ENCODE results near the gene MACROD2.

Gene MACROD2

DNA sequence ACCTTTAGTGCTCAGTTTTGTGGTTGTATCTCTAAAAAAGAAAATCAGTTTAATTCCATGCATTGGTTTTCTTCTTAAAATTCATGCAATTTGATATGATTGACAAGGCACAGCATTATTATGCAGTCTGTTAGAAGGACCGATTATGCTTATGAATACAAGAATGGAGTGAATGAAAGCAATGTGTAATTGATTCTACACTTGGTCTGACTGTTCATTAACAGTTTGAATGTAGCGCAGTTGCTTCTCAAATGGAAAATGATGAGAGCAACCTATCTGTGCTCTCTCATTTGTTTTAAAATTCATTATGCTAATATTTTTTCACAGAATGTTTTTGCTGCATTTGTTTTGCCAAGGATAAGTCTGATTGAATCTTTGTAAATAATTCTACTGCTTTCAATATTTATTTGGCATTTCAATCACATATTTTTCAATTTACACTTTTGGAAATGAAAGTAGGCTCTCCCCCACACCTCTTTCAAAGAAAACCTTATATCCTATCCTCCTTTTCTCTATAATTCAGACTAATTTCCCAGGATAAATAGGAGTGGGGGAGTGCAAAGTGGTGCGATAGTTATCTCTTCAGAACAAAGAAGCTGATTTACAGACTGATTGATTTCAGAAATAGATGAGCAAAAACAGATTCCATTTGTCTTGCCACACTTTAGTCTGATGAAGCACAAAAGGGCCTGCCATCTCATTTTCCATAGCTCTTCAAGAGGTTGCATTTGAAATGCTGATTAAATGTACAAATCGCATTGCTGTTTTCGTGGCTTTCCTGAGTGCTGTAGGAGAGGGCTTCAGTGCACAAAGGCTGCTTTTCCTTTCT is 1227.4 kb downstream of the MACROD2 start:
- no peak for DNase-seq (ENCODE audit: low spot score)

DNA sequence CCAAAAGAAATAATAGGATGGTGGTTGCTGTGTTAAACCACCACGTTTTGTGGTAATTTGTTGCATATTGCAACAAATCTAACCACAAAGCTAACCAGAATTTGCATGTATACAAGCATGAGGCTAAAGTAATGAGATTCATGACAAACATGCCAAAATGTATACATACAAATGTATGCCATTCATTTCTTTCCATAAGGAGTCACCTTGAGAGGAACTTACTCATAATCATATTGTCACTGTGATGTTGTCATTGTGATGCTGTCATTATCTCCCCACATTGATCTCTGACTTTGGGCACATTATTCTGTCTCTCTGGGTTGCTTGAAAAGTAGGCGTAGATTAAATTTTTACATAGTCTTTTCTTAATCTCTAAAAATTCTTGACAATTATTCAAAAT is 1228.9 kb downstream of the MACROD2 start:
- no peak for DNase-seq (ENCODE audit: low spot score)

DNA sequence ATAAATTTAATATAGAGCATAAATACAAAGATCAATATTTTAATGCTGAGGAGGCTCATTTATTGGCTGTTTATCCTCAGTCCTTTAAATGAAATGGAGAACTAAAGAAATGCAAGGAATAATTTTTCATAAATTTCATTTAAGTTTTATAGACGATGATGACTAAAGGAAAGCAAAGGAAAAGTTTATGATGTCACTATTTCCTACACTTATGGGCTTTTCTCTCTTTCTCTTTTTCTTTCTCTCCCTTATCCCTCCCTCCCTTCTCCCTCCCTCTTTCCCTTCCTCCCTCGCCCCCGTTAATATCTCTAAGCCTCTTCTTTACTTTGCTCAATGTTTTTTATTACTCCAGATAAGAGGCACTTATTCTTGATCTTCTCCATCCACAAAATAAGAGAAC is 1231.8 kb downstream of the MACROD2 start:
- DNase-seq (ENCODE audit: low spot score): no peak

DNA sequence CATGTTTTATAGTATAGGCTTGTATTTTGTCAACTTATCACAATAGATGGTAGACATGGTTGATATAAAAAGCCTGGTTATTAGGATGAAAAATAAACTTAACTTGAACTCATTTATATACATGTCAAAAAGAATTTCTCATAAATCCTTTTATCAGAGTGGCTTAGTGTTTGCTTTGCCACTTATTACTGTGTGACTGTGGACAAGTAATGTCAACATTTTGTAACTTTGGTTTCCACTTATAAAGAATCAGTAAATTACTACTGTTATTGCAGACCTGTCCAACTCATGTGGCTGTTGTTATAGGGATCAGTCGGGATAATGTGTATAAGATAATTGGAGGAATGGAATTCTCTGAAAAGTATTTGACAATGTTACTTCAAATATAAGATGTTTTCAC is 1236.9 kb downstream of the MACROD2 start:
- no peak for DNase-seq (ENCODE audit: low spot score)

DNA sequence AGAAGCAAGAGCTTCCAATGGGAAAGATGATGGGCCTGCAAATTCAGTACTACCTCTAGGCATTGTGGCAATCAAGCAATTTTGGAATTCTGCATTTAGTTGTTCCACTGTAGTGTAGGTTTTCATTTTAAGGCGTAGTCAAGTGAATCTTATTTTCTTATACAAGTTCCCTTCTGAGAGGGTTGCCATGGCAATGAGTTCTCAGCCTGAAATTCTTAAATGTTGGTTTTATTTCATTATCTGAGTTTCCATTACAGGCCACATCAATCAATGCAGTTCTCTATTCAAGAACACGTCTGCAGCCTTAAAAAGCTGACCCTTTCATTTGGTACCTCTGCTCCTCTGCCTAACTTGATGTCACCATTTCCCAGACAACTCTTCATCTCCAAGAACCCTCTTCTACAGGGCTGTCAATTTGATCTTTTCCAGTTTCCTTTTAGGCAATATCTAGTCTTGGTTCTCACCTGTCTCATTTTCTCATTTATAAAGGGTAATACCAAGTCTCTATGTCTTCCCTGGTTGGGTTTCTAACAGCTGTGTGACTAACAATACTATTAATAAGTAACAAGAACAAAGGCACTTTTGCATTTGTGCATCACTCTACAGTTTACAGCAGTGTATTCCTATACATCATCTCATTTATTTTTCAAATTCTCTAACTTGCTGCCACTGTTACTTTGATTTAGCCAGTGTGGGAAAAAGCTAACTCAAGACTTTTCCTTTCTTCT is 1240.3 kb downstream of the MACROD2 start:
- no peak for DNase-seq (ENCODE audit: low spot score)

DNA sequence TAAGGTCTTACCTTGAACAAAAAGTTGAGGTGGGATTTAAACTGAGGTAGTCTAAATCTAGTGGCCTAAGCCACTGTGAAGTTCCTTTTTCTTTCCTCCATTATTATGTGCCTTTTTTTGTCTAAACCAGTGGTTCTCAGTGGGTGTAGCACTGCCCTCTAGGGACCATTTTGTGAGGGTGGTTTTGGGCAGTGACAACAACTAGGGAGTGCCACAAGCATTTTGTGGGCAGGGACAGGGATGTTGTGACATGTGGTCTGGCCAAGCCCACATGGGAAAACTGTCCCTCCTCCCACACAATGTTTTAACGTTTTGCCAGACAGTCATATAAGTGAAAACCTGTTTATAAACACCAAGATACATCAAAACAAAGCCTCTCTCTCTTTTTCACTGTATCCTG is 1241.5 kb downstream of the MACROD2 start:
- DNase-seq (ENCODE audit: low spot score): no peak

DNA sequence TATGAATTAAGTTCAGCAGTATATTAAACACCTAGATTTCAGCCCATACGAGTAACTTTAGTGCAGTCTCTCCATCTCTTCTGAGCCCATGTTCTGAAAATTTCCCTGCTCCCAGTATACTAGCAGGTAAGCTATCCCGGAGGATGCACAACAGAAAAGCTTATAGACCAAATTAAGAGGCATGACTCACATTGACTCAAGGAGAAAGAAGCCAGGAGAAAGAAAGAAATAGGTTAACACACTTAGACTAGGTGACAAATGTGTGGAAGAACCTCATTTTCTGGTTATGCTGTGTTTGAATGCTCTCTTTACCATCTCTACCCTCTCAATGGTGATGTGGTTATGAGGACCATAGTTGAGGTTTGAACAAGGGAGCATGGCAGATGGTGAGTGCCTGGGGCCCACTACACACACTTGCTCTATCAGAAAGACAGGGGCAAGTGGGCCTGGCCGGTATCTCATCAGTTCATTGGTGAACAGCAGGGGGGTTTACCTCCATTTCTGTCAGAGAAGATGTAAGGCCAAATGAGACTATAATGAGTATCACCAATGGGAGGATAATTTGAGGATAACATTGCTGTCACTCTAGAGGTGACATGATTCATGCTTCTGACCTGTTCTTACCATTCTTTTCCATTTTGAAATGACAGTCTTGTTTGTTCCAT is 1244.4 kb downstream of the MACROD2 start:
- no peak for DNase-seq (ENCODE audit: low spot score)

DNA sequence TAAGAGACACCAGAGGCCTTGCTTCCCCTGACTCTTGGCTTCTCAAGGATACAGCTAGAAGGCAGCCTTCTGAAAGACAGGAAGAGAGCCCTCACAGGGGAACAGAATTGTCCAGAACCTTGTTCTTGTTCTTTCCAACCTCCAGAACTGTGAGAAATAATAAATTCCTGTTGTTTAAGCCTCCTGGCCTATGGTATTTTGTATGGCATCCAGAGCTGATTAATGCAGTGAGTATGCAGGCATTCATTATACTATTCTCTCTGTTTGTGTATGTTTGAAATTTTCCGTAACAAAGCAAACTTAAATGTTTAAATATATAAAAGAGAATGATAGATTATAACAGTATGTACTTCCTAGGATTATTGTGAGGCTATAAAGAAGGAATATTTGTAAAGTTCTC is 1245.5 kb downstream of the MACROD2 start:
- DNase-seq (ENCODE audit: low spot score): no peak

DNA sequence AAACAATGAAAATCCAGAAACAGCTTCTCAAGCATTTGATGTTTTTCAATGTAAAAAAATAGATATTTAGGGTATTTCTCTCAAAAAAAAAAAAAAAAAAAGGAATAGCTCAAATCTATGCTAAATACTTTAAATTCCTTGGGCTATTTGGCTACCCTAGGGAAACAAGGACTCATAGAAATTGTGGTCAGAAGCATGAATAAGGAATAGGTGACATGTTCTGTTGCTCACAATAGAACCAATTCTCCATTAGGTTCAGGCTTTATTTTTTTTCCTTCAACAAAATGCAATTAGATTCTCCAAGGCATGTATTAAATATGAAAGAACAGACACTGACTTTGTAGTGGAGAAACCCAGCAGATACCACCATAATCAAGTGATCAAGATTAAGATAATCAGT is 1246.4 kb downstream of the MACROD2 start:
- no peak for DNase-seq (ENCODE audit: low spot score)

DNA sequence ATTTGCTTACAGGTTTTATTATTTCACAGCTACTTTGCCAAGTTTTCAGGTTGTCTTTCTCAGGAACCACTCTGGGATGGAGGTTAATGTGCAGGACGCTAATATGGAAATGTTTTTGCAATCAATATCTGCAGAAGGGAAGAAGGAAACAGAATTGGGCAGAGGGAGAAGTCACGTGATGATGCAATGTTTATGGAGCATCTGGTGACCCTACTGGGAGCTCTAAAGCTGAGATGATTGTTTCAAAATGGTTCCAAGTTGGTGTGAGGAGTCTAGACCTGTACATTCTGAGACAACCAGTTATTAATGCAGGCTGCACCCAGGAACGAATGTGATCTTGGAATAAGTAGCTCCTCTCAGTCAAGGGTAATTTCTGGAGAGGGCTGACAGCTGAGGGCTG is 1247.5 kb downstream of the MACROD2 start:
- DNase-seq (ENCODE audit: low spot score): no peak

DNA sequence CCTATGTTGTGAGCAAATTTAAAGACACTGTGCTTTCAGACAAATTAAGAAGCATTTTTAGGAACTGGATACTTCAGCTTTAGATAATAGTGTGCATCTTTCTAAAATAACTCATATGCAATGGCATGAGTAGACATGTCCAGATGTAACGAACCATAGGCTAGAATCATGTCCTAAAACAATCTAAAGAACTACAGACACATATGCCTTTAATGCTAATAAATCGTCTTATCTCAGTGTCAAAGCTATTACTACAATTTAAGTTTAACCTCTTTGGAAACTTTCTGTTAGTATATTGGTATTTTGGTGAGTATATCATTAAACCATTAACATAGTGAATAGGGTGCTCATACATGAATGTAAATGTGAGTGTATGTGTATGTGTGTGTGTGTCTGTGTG is 1250.6 kb downstream of the MACROD2 start:
- no peak for DNase-seq (ENCODE audit: low spot score)

DNA sequence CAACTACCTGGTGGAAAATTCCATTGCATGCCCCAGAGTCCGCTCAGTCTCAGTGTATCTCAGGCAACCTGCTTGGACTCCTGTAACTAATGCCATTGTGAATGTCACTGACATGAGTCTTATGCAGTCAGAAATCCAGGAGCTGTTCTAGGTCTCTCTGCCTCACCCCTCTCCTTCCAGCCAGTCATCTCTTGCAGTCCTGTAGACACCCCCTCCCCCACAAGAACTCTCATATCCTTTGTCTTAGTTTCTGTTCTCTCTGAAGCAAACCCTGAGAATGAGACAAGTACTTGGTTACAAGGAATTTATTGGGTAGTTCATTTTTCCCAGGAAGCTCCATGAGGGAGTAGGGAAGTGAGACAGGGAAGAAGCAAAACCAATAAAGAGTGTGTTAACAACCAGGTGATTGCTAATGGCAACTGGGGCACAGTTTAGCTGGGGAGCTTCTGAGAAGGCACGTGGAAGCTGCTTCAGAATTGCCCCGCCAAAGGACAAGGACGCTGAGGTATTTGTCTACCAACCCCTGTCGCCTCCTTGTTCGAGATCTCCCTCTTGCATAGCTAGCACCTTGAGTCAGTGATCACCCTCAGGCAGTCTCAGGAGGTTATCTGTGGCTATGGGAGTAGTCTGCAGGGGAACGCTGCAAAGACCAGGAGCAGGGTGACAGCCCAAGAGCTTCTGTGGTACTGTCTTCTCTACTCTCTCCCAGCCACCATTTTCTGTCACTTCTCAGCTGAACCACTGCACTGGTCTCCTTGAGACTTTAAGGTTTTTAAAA is 1253.5 kb downstream of the MACROD2 start:
- DNase-seq (ENCODE audit: low spot score): no peak

DNA sequence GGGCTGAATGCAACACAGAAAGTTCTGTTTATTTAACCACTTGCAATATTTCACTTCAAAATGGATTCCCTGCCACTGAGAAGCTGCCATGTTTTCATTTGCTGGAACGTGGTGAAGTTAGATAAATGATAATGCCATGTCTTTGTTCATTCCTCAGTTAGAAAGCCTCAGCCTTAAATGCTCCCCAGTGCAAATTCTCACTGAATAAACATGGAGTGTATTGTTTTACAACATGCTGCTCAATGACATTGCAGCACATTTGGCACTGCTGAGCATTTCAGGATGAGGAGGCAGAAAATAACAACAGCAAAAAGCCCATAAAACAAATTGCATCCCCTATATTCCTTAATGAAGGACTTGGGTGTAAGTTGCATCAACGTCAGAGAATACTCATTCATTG is 1255.9 kb downstream of the MACROD2 start:
- no peak for DNase-seq (ENCODE audit: low spot score)

DNA sequence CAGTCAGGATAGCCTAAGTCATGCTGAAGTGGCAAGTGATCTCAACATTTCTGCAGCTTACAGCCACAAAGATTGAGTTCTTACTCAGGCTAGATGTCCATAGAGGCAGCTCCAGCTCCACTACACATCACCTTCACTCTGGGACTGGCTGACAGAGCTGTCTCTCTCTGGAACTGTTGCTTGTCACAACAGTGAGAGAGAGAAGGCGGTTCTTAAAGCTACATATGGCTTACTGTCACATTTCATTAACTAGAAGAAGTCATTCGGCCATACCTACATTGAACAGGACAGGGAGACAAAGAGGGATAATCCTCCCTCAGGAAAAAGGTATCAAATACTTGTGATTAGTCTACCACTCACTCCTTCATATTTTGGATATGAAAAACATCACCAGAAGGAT is 1257.0 kb downstream of the MACROD2 start:
- DNase-seq (ENCODE audit: low spot score): no peak

DNA sequence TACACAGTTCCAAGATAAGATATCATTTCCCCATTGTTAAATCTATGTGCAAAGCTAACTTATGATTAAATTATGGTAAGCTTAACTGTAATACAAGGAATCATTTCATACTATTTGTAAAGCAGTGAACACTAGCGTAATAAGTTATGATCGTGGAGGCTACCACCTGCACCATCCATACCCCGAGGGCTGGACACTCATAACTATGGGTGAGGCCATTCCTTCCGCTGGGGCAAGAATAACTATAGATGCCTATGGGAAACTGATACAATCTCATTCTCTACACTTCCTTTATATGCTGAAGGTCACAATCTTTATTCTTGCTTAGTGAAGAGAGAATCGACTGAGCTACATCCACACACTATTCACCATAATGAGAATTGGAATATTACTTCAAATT is 1258.1 kb downstream of the MACROD2 start:
- DNase-seq (ENCODE audit: low spot score): no peak

DNA sequence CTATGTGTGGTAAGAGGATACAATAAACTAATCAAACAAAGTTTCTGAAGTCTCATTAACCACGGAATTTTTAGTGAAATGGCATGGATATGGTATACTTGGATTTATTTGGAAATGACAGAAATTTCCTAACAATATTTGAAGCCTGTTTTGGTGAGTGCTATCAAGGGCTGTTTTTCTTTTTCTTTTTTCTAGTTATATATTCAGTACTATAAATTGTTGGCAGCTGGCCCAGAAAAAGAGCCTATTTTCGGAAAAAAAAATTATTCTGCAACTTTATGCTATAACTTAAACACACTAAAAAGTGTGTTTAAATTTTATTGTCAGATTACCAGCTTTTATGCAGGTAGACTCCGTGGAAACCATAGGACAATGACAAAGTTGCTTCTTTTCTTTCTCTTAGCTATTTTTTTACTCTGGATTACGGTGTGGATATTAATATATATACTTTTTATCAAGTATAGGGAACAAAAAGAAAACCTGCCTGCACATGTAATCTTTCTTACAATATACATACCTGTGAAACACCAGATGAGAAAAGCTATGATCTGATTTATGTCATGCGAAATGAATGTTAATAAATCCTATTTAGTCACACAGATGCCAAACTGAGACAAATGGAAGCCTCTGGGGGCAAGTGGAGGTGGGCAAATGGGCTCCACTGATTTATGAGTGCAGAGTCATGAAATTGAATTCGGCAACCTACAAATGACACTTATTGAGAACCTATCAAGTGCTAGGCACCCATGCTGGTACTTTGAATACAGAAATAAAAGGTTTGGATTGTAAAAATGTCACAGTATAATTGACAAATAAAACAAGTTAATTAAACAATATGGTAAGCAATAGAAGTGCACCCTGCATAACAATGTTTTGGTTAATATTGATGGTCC is 1261.6 kb downstream of the MACROD2 start:
- DNase-seq (ENCODE audit: low spot score): no peak

DNA sequence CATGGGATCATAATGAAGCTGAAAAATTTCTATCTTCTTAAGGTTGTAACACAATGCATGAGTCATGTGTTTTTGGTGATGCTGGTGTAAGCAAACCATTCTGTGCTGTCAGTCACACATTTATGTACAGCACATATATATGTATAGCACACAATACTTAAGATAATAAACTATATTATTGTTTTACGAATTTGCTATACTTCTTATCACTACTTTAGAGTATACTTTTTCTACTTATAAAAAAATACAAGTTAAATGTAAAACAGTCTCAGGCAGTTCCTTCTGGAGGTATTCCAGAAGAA is 1262.2 kb downstream of the MACROD2 start:
- DNase-seq (ENCODE audit: low spot score): no peak

DNA sequence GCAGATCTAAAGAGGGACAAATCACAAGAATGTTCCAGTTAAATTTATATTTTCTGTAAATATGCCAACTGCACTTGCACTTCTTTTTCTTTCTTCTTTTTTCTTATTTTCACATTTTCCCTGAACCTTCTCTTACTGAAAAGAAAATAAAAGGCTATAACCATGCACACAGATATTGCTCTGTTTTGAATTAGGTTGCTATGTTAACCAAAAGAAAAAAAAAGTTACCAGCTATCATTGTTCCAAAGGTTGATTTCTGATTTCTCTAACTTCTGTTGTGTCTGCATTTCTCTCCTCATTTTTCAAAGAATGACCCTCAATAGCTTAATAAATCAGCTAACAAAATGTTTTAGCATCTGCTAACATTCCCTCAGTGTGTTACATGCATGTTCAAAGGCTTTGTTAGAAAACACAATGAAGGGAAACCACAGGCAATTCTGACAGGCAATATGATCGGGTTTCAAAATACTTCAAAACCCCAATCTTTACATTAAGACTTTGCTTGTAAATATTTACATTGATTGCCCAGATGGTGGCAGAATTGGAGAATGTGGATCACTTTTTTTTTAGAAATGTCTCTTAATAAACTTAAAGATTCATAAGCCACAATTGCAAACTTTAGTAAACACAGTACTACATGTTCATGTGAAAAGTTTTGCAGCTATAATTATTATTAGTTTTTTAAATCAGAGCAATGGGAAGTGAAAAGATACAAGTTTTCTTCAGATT is 1270.4 kb downstream of the MACROD2 start:
- no peak for DNase-seq (ENCODE audit: low spot score)

DNA sequence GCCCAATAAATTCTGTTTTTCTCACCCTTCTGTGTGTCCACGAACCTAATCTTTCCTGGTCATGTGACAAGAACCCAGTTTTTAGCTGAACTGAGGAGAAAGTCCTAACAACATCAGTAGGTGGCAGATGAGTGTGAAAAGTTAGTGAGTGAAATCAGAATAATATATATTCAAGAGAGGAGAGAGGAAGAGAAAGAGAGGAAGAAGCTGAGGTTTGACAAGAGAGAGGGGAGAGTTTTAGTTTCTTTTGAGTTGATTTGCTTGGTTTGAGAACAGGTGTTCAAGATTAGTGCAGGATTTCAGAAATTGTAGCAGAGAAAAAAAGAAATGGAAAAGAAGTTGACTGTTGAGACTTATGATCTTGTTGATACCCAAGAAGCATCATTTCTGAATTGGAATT is 1272.6 kb downstream of the MACROD2 start:
- no peak for DNase-seq (ENCODE audit: low spot score)

DNA sequence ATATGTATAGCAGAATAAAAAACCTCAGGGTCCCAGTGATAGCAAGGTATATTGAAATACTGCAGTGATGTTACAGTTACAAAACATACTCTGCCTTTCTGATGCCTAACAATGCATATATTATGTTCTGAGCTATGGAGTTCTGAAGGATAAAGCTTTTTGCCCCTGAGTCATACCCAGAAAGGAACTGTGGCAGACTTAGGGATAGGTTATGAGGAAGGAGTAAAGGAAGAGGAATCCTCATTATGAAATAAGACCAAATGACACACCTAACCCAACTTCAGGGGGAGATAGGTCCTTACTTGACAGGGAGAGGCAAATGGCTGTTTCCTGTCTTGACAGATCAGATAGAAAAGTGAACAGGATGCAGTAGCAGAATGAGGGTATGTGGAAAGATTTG is 1282.7 kb downstream of the MACROD2 start:
- DNase-seq (ENCODE audit: low spot score): no peak

DNA sequence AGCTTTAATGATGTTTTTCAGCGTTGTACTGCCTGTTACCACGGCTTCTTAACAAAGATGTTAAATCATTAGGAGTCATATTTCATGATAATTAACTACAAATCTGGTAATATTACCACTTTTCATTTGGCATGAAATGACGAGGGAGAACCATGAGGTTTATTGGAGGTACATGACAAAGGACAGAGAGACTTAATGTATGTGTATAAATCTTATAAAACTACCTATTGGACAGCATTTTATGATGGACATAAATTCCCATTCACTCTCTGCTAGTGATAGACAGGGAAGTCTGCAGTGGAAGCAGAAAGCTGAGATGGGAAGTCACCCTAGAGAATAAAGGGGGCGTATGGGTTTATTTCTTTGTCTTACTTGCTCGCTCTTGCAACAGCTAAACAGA is 1292.0 kb downstream of the MACROD2 start:
- DNase-seq (ENCODE audit: low spot score): no peak

Data from kidney capillary endothelial cell (primary cell).